ENCODE measurements around the gene LRRC23. TPM values are rescaled to one million over a fixed set of nuclear protein-coding genes. Genes with fewer than 3 reads are reported as not detected.

The LRRC23 gene
- total RNA-seq, 3 donors from 2014 or later: 7.4 to 15.4 (median 10.8) TPM

DNA sequence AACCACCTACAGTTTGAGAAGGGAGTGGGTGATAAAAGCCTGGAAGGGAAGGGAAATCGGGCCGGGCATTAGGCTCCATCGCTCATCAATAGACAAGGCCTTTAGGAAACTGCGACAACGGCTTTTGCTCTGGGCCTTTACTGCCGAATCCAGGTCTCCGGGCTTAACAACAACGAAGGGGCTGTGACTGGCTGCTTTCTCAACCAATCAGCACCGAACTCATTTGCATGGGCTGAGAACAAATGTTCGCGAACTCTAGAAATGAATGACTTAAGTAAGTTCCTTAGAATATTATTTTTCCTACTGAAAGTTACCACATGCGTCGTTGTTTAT lies 38.7 kb downstream of the LRRC23 start:
- intact Hi-C loops (cut with DNase I; ENCODE audit: low total_unique reads): loop anchor here (10.0 kb wide), 1 partner anchor 171 kb away; no protein-coding TSS in a partner anchor

DNA sequence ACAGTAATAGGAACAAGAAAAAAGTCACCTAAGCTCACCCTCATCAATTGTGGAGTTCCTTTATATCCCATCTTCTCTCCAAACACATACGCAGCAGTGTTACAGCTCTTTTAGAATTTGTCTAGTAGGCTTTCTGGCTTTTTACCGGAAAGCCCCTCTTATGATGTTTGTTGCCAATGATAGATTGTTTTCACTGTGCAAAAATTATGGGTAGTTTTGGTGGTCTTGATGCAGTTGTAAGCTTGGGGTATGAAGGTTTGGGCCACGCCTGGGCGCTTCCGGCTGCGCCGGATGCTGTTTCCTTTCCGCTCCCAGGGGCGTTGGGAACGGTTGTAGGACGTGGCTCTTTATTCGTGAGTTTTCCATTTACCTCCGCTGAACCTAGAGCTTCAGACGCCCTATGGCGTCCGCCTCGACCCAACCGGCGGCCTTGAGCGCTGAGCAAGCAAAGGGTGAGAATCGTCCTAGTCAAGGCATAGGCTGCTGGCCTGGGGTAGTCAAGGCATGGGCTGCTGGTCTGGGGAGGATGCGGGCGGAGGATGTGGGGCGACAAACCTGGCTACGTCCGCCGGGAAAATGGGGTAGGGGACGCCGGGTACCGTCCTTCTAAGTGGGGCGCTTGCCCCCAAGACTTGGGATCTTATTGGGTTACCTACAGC lies 39.2 kb downstream of the LRRC23 start, which contains the start of the genes C12orf57 and RNU7-1:
TSS of gene C12orf57 (plus strand) at position 301 of the 659 bp plus-strand sequence. CDS start at position 401, 100 bp downstream.
TSS of gene RNU7-1 (plus strand) at position 95 of the 659 bp plus-strand sequence.
- intact Hi-C loops (cut with DNase I; ENCODE audit: low total_unique reads): loop anchor here (10.0 kb wide), 1 partner anchor 171 kb away; no protein-coding TSS in a partner anchor
- Histone ChIP-seq H3K4me1 (peaks cover 14 to 26% of the 10 kb centered on the region in 2 donors), H3K27me3 (no peaks in the 10 kb centered on the region), H3K4me3 (peak within 1 kb of the TSS; percentile 70 to 80 (median 78)), H3K27ac (peak within 1 kb of the TSS; percentile 96 to 97), H3K36me3 (no peaks in the 10 kb centered on the region), H3K9me3 (no peaks in the 10 kb centered on the region)
- DNase-seq (ENCODE audit: low spot score in 2 of 2): peak; percentile 81 to 84
- TF ChIP-seq CTCF (IDR thresholded peaks at IDR 0.05) (peak in 1 of 3 donors; percentile 34), POLR2AphosphoS5 (IDR thresholded peaks at IDR 0.05) (peak; percentile 71 to 98 (median 84)), POLR2A (IDR thresholded peaks at IDR 0.05) (peak; percentile 93)

More for the DNA sequence above, 38.7 kb downstream of the LRRC23 start:
- Histone ChIP-seq H3K27me3 (no peaks in the 10 kb centered on the region), H3K4me1 (peaks cover 19 to 31% of the 10 kb centered on the region in 2 donors), H3K9me3 (no peaks in the 10 kb centered on the region), H3K4me3 (peak overlapping the region; percentile 70 to 80 (median 78)), H3K27ac (peak overlapping the region; percentile 96 to 97), H3K36me3 (no peaks in the 10 kb centered on the region)
- DNase-seq (ENCODE audit: low spot score in 2 of 2): peak in 1 of 2 donors; percentile 88
- no peak for TF ChIP-seq CTCF (IDR thresholded peaks at IDR 0.05)
- no peak for TF ChIP-seq POLR2A (IDR thresholded peaks at IDR 0.05)
- TF ChIP-seq POLR2AphosphoS5 (IDR thresholded peaks at IDR 0.05): no peak

GRCh38 chr12:6944381-6945186 lies 40.0 kb downstream of the LRRC23 start:
- intact Hi-C loops (cut with DNase I; ENCODE audit: low total_unique reads): loop anchor here (10.0 kb wide), 1 partner anchor 170 kb away; no protein-coding TSS in a partner anchor
- peak; percentile 92 to 93 for DNase-seq (ENCODE audit: low spot score in 2 of 2)
- Histone ChIP-seq H3K9me3 (no peaks in the 10 kb centered on the region), H3K27ac (peak overlapping the region; percentile 96 to 97), H3K4me1 (peaks cover 14 to 22% of the 10 kb centered on the region in 2 donors), H3K27me3 (no peaks in the 10 kb centered on the region), H3K36me3 (no peaks in the 10 kb centered on the region), H3K4me3 (peak overlapping the region; percentile 70 to 80 (median 78))
- TF ChIP-seq POLR2AphosphoS5 (IDR thresholded peaks at IDR 0.05): peak; percentile 61 to 89 (median 75)
- TF ChIP-seq CTCF (IDR thresholded peaks at IDR 0.05): peak; percentile 94 to 97 (median 95)
- TF ChIP-seq POLR2A (IDR thresholded peaks at IDR 0.05): peak; percentile 7

DNA sequence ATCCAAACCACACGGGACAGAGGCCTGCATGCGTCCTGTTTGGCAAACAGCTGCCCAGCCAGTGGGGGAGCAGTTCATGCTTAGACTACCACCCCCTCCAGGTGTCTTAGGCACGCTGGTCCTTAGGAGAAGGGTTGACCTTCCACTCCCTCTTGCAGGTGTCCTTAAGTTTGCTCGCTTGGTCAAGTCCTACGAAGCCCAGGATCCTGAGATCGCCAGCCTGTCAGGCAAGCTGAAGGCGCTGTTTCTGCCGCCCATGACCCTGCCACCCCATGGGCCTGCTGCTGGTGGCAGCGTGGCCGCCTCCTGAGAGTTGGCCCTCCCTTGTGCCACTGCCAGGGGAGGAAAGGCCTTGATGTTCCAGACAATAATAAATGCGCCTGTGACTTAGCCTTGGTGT lies 41.0 kb downstream of the LRRC23 start:
- TF ChIP-seq CTCF (IDR thresholded peaks at IDR 0.05) (no peak), POLR2AphosphoS5 (IDR thresholded peaks at IDR 0.05) (no peak), POLR2A (IDR thresholded peaks at IDR 0.05) (no peak)
- Histone ChIP-seq H3K9me3 (no peaks in the 10 kb centered on the region), H3K27me3 (no peaks in the 10 kb centered on the region), H3K27ac (peak overlapping the region; percentile 96 to 97), H3K4me3 (peak overlapping the region in 2 of 3 donors; percentile 55 to 80), H3K4me1 (peaks cover 14 to 22% of the 10 kb centered on the region in 2 donors), H3K36me3 (no peaks in the 10 kb centered on the region)
- intact Hi-C loops (cut with DNase I; ENCODE audit: low total_unique reads): loop anchor here (2.0 to 10.0 kb wide), 2 partner anchors 55 to 169 kb away; no protein-coding TSS in a partner anchor
- DNase-seq (ENCODE audit: low spot score in 2 of 2): no peak

All from breast epithelium (tissue), 4 donors.